OCI-LY3 (cell line): ENCODE measurements around the gene DNMBP.
"Not testable (repeated sequence)": the region's sequence is repeated elsewhere in the genome, so short reads cannot be mapped to it uniquely, and the experiment has no call there.

Experiments used
- H2AFZ ChIP-seq: fragments of 200-600, 300-600 bp; shearing (Covaris generic); 2 replicates; pipeline ENCODE4 v1.6.0; 2014; ENCODE audit warnings: antibody characterized with exemption, low read depth, low read length
- H3K27ac ChIP-seq: fragments of 200-600, 300-600 bp; sonication (generic); 2 replicates; pipeline ENCODE4 v1.5.1; 2014; ENCODE audit warnings: mild to moderate bottlenecking, low read length, moderate library complexity, mixed read lengths
- H3K27me3 ChIP-seq: fragments of 200-600, 300-600 bp; sonication (generic); 2 replicates; pipeline ENCODE4 v1.6.1; 2014; ENCODE audit warnings: low read depth, low read length, mixed read lengths
- H3K36me3 ChIP-seq: fragments of 200-600, 300-600 bp; sonication (generic); replicated peaks from 2 replicates; pipeline ENCODE3; 2014; ENCODE audit warnings: low read depth, low read length, mixed read lengths
- H3K4me1 ChIP-seq: fragments of 300-600, 200-600 bp; sonication (generic); 2 replicates; pipeline ENCODE4 v1.6.1; 2014; ENCODE audit warnings: low read length, mixed read lengths
- H3K4me2 ChIP-seq: fragments of 200-600, 300-600 bp; sonication (generic); 2 replicates; pipeline ENCODE4 v1.6.1; 2014; ENCODE audit warnings: low read length, mixed read lengths
- H3K4me3 ChIP-seq: fragments of 300-600, 200-600 bp; sonication (generic); 2 replicates; pipeline ENCODE4 v1.5.1; 2014; ENCODE audit warnings: antibody characterized with exemption, mild to moderate bottlenecking, low read length, moderate library complexity
- H3K79me2 ChIP-seq: fragments of 300-600, 200-600 bp; shearing (Covaris generic); 2 replicates; pipeline ENCODE4 v1.6.1; 2014; ENCODE audit warnings: mild to moderate bottlenecking, low read length, mixed read lengths
- H3K9ac ChIP-seq: fragments of 300-600, 200-600 bp; shearing (Covaris generic); 2 replicates; pipeline ENCODE4 v1.6.0; 2014; ENCODE audit warnings: mild to moderate bottlenecking, low read length, moderate library complexity
- H3K9me3 ChIP-seq: fragments of 200-600, 300-600 bp; shearing (Covaris generic); 2 replicates; pipeline ENCODE4 v1.6.1; 2014; ENCODE audit warnings: low read length, mixed read lengths; ENCODE audit not compliant: insufficient read depth
- H4K20me1 ChIP-seq: fragments of 200-600, 300-600 bp; sonication (generic); 2 replicates; pipeline ENCODE4 v1.6.1; 2016; ENCODE audit warnings: low read length, mixed read lengths; ENCODE audit not compliant: insufficient read depth
- EZH2phosphoT487 ChIP-seq: fragments of 200-600 bp; shearing (Covaris generic); IDR thresholded peaks from 2 replicates; pipeline ENCODE4 v1.6.1; 2018; ENCODE audit warnings: antibody characterized with exemption, mixed run types, low read depth
- TF ChIP-seq, protein P1 (sequence below): fragments of 200-600, 300-600 bp; sonication (generic); IDR thresholded peaks from 2 replicates; pipeline ENCODE4 v1.5.1; 2014; ENCODE audit warnings: antibody characterized with exemption, low read length, low read depth

Gene DNMBP

DNA sequence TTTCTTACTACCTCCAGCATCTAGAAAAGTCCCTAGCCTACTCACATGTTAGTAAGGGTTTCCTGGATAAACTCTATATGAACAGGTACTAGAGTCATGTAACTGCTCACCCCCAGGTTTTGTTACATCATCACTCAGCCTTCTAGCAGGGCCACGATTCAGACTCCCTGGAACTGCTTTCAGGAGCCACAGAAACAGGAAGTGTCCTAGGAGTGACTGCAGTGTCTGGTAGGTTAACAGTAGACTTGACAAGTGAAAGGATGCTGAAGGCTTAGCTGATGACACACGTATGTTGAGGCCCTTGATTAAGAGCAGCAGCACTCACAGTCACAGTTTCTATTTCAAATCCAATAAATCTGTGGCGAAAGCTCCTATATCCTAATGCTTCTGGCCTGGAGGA, 101.2 kb downstream of the DNMBP start:
- no peak overlapping the region for H3K27ac ChIP-seq
- H3K79me2 ChIP-seq, result no peaks in the 10 kb centered on the region
- H3K36me3 ChIP-seq, result no peaks in the 10 kb centered on the region
- no peak overlapping the region for H2AFZ ChIP-seq
- H3K27me3 ChIP-seq, result no peaks in the 10 kb centered on the region
- H4K20me1 ChIP-seq, result no peaks in the 10 kb centered on the region
- H3K9ac ChIP-seq, result no peak overlapping the region
- no peak overlapping the region for H3K4me2 ChIP-seq
- H3K4me3 ChIP-seq, result no peak overlapping the region
- TF ChIP-seq, protein P1, sequence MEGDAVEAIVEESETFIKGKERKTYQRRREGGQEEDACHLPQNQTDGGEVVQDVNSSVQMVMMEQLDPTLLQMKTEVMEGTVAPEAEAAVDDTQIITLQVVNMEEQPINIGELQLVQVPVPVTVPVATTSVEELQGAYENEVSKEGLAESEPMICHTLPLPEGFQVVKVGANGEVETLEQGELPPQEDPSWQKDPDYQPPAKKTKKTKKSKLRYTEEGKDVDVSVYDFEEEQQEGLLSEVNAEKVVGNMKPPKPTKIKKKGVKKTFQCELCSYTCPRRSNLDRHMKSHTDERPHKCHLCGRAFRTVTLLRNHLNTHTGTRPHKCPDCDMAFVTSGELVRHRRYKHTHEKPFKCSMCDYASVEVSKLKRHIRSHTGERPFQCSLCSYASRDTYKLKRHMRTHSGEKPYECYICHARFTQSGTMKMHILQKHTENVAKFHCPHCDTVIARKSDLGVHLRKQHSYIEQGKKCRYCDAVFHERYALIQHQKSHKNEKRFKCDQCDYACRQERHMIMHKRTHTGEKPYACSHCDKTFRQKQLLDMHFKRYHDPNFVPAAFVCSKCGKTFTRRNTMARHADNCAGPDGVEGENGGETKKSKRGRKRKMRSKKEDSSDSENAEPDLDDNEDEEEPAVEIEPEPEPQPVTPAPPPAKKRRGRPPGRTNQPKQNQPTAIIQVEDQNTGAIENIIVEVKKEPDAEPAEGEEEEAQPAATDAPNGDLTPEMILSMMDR, result no peak
- no peak for TF ChIP-seq EZH2phosphoT487
- H3K9me3 ChIP-seq, result no peaks in the 10 kb centered on the region
- H3K4me1 ChIP-seq, result peaks cover 9% of the 10 kb centered on the region

DNA sequence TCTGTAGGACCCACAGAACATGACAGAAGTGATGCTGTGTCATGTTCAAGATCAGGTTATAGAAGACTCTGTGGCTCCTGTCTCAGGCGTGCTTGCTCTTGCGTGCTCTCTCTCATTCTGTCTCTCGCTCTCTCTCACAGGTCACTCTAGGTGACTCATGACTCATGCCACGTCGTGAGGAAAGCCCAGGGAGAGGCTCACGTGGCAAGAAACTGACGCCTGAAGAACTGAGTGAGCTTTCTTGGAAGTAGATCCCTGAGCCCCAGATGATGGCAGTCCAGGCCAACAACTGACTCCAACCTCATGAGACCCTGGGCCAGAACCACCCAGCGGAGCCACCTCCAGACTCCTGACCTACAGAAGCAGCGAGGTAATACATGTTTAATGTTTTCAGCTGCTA, 103.3 kb downstream of the DNMBP start:
- Histone ChIP-seq H3K36me3 (no peaks in the 10 kb centered on the region), H4K20me1 (no peaks in the 10 kb centered on the region), H3K9me3 (no peaks in the 10 kb centered on the region), H2AFZ (no peak overlapping the region), H3K4me1 (peaks cover 9% of the 10 kb centered on the region), H3K27ac (no peak overlapping the region), H3K79me2 (no peaks in the 10 kb centered on the region), H3K4me2 (no peak overlapping the region), H3K9ac (no peak overlapping the region), H3K4me3 (no peak overlapping the region), H3K27me3 (no peaks in the 10 kb centered on the region)
- TF ChIP-seq EZH2phosphoT487, result no peak
- TF ChIP-seq, protein P1, result no peak

DNA sequence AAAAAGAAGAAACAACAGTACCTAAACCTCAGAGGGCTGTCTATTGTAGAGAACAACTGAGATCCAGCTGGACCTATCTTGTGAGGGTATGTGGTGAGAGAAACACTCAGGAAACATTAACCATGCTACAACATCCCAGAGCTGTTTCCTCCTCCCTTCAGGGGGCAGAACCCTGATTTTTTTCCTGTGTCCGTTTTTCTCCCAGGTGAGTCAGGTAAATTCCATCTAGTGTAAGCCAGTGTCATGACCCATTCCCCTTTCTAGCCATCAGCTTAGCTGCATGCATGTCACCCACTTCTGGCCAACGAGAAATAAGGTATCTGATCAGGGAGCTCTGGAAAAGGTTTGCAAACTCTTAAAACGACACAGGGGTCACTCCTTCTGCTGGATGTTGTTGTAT, 103.8 kb downstream of the DNMBP start:
- Histone ChIP-seq H3K36me3 (no peaks in the 10 kb centered on the region), H3K4me3 (no peak overlapping the region), H2AFZ (no peak overlapping the region), H3K27ac (no peak overlapping the region), H3K27me3 (no peaks in the 10 kb centered on the region), H4K20me1 (no peaks in the 10 kb centered on the region), H3K79me2 (no peaks in the 10 kb centered on the region), H3K9ac (no peak overlapping the region), H3K4me1 (peaks cover 9% of the 10 kb centered on the region), H3K9me3 (no peaks in the 10 kb centered on the region), H3K4me2 (no peak overlapping the region)
- TF ChIP-seq, protein P1, result no peak
- no peak for TF ChIP-seq EZH2phosphoT487

DNA sequence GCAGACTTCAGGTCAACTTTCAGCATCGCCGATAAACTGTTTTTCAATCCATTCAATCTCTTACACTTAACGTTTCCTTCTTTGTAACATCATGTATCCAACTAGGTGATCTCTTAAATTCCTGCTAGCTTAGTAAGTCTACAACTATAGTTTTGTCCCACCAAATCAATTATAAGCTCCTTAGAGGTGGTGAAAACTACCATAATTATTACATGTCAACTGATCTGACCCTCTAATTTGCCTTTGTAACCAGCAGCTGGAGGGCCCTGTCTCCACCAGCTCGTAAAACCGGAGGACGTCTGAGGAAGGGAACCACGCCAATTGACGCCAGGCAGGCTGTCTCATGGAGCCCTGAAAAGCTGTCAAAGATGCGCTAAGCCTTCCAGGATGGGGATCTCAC, 113.9 kb downstream of the DNMBP start:
- Histone ChIP-seq H3K36me3 (no peaks in the 10 kb centered on the region), H3K79me2 (no peaks in the 10 kb centered on the region), H3K27me3 (no peaks in the 10 kb centered on the region), H4K20me1 (no peaks in the 10 kb centered on the region), H2AFZ (no peak overlapping the region), H3K4me3 (no peak overlapping the region), H3K4me1 (no peaks in the 10 kb centered on the region), H3K9me3 (no peaks in the 10 kb centered on the region), H3K27ac (no peak overlapping the region), H3K4me2 (no peak overlapping the region), H3K9ac (no peak overlapping the region)
- TF ChIP-seq, protein P1, result no peak
- no peak for TF ChIP-seq EZH2phosphoT487

DNA sequence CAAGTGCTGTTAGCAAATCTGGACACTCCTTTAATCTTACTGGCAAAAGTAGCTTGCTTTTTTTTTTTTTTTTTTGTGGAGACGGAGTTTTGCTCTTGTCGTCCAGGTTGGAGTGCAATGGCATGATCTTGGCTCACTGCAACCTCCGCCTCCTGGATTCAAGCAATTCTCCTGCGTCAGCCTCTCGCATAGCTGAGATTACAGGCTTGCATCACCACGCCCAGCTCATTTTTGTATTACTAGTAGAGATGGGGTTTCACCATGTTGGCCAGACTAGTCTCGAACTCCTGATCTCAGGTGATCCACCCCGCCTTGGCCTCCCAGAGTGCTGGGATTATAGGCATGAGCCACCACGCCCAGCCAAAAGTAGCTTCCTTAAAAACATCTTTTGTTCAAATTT, 114.7 kb downstream of the DNMBP start:
- not testable (repeated sequence) for H3K27me3 ChIP-seq

More for the DNA sequence above, 114.7 kb downstream of the DNMBP start:
- not testable (repeated sequence) for H2AFZ ChIP-seq, H3K9ac ChIP-seq, H3K4me2 ChIP-seq, H3K36me3 ChIP-seq, H3K27ac ChIP-seq, H3K79me2 ChIP-seq, H3K4me3 ChIP-seq, H3K4me1 ChIP-seq, H4K20me1 ChIP-seq, H3K9me3 ChIP-seq
